ENCODE data around the gene CCDC68. TPM values are rescaled to one million over a fixed set of nuclear protein-coding genes. Genes with fewer than 3 reads are reported as not detected.

CCDC68 gene
- total and polyA plus RNA-seq, 2 of the 8 experiments (the other 6 are each of a cell fraction or from before 2014, with no cell fraction given) = 0.06 to 0.80 TPM

- TF ChIP-seq, protein P1, sequence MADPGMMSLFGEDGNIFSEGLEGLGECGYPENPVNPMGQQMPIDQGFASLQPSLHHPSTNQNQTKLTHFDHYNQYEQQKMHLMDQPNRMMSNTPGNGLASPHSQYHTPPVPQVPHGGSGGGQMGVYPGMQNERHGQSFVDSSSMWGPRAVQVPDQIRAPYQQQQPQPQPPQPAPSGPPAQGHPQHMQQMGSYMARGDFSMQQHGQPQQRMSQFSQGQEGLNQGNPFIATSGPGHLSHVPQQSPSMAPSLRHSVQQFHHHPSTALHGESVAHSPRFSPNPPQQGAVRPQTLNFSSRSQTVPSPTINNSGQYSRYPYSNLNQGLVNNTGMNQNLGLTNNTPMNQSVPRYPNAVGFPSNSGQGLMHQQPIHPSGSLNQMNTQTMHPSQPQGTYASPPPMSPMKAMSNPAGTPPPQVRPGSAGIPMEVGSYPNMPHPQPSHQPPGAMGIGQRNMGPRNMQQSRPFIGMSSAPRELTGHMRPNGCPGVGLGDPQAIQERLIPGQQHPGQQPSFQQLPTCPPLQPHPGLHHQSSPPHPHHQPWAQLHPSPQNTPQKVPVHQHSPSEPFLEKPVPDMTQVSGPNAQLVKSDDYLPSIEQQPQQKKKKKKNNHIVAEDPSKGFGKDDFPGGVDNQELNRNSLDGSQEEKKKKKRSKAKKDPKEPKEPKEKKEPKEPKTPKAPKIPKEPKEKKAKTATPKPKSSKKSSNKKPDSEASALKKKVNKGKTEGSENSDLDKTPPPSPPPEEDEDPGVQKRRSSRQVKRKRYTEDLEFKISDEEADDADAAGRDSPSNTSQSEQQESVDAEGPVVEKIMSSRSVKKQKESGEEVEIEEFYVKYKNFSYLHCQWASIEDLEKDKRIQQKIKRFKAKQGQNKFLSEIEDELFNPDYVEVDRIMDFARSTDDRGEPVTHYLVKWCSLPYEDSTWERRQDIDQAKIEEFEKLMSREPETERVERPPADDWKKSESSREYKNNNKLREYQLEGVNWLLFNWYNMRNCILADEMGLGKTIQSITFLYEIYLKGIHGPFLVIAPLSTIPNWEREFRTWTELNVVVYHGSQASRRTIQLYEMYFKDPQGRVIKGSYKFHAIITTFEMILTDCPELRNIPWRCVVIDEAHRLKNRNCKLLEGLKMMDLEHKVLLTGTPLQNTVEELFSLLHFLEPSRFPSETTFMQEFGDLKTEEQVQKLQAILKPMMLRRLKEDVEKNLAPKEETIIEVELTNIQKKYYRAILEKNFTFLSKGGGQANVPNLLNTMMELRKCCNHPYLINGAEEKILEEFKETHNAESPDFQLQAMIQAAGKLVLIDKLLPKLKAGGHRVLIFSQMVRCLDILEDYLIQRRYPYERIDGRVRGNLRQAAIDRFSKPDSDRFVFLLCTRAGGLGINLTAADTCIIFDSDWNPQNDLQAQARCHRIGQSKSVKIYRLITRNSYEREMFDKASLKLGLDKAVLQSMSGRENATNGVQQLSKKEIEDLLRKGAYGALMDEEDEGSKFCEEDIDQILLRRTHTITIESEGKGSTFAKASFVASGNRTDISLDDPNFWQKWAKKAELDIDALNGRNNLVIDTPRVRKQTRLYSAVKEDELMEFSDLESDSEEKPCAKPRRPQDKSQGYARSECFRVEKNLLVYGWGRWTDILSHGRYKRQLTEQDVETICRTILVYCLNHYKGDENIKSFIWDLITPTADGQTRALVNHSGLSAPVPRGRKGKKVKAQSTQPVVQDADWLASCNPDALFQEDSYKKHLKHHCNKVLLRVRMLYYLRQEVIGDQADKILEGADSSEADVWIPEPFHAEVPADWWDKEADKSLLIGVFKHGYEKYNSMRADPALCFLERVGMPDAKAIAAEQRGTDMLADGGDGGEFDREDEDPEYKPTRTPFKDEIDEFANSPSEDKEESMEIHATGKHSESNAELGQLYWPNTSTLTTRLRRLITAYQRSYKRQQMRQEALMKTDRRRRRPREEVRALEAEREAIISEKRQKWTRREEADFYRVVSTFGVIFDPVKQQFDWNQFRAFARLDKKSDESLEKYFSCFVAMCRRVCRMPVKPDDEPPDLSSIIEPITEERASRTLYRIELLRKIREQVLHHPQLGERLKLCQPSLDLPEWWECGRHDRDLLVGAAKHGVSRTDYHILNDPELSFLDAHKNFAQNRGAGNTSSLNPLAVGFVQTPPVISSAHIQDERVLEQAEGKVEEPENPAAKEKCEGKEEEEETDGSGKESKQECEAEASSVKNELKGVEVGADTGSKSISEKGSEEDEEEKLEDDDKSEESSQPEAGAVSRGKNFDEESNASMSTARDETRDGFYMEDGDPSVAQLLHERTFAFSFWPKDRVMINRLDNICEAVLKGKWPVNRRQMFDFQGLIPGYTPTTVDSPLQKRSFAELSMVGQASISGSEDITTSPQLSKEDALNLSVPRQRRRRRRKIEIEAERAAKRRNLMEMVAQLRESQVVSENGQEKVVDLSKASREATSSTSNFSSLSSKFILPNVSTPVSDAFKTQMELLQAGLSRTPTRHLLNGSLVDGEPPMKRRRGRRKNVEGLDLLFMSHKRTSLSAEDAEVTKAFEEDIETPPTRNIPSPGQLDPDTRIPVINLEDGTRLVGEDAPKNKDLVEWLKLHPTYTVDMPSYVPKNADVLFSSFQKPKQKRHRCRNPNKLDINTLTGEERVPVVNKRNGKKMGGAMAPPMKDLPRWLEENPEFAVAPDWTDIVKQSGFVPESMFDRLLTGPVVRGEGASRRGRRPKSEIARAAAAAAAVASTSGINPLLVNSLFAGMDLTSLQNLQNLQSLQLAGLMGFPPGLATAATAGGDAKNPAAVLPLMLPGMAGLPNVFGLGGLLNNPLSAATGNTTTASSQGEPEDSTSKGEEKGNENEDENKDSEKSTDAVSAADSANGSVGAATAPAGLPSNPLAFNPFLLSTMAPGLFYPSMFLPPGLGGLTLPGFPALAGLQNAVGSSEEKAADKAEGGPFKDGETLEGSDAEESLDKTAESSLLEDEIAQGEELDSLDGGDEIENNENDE (IDR thresholded peaks at IDR 0.05; ENCODE audit: insufficient replicate concordance, low read length) = no peak
- TF ChIP-seq BCL11A (IDR thresholded peaks at IDR 0.05; ENCODE audit: low read depth in 2 of 2, low read length in 2 of 2) (no peak), FOSL1 (IDR thresholded peaks at IDR 0.05; ENCODE audit: insufficient read depth, low read depth, low read length) (no peak), MAFK (IDR thresholded peaks at IDR 0.05; ENCODE audit: low read depth, low read length) (no peak), HDAC6 (IDR thresholded peaks at IDR 0.05; ENCODE audit: low read depth, low read length) (no peak), POU5F1 (IDR thresholded peaks at IDR 0.05; ENCODE audit: low read depth, low read length) (no peak), TBP (IDR thresholded peaks at IDR 0.05; ENCODE audit: low read depth, low read length) (no peak), JUND (IDR thresholded peaks at IDR 0.05; ENCODE audit: low read length) (no peak)
- TF ChIP-seq, protein P2, sequence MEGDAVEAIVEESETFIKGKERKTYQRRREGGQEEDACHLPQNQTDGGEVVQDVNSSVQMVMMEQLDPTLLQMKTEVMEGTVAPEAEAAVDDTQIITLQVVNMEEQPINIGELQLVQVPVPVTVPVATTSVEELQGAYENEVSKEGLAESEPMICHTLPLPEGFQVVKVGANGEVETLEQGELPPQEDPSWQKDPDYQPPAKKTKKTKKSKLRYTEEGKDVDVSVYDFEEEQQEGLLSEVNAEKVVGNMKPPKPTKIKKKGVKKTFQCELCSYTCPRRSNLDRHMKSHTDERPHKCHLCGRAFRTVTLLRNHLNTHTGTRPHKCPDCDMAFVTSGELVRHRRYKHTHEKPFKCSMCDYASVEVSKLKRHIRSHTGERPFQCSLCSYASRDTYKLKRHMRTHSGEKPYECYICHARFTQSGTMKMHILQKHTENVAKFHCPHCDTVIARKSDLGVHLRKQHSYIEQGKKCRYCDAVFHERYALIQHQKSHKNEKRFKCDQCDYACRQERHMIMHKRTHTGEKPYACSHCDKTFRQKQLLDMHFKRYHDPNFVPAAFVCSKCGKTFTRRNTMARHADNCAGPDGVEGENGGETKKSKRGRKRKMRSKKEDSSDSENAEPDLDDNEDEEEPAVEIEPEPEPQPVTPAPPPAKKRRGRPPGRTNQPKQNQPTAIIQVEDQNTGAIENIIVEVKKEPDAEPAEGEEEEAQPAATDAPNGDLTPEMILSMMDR (IDR thresholded peaks at IDR 0.05; ENCODE audit: control extremely low read depth in 1 of 3, insufficient read depth in 1 of 3, low read depth in 1 of 3, low read length in 3 of 3) = no peak
Observed at GRCh38 chr18:54882318-54882717, 76.9 kb downstream of the CCDC68 start (continued).

Measured in H1 (cell line).